NAMALWA (cell line): Measurements from ENCODE around the gene MMRN2.
"Not testable (repeated sequence)": the region's sequence is repeated elsewhere in the genome, so short reads cannot be mapped to it uniquely, and the experiment has no call there.

Experiments
- DNase-seq: peaks from one replicate; pipeline ENCODE4 v3.0.0-alpha.2; 2015; ENCODE audit warnings: low spot score

MMRN2 gene

DNA sequence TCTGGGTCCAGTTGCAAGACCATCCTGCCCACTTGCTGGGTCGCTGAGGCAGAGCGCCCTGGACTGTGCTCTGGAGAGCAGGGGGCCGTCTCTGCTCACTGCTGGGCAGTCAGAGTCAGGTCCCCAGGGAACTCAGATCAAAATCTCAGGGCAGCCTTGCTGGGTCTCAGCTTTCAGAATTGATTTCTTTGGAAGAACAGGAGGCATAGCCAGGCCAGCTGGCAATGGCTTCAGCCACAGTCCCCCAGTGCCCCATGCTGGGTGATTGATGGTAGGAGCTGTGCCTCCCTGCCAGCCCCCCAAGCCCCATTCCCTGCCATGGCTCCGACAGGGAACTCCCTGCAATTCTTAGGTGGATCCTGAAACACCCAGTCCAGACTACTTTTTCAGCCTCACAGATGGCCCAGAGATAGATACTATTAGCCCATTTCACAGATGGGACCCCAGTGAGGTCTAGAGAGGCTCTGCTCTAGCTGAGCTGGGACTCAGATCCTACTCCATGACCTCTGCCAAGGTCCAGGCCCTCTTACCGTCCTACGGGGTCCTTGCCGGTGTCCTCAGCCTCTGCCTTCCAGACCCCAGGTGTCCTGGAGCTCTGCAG is 467 bp downstream of the MMRN2 start:
- no peak for DNase-seq

DNA sequence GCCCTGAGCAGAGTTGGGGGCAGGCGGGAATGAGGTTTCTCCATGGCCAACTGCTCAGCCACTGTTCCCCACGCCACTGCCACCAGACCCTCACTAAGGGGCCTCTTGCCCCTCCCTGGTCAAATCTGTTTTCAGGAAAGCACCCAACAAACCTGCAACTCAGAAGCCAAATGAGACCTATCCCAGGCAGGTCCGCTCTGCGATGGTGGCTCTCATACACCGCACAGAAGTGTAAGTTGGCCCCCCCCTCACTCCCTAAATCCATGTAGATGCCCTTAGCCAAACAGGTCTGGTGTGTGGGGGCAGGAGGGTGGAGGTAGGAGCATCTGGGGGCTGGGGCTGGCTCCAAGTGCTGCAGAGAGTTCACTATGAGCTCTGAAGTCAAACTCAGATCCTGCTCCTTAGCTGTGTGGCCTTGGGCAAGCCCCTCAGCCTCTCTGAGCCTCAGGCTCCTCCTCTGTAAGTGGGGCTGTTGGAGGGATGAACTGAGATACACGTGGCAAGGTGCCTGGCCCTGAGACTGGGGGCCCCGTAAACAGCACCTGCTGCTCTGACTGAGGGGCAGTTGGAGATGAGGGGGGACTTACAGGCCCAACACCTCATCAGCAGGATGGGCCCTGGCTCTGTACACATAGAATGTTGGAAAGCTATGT is 1.1 kb downstream of the MMRN2 start:
- DNase-seq: no peak

DNA sequence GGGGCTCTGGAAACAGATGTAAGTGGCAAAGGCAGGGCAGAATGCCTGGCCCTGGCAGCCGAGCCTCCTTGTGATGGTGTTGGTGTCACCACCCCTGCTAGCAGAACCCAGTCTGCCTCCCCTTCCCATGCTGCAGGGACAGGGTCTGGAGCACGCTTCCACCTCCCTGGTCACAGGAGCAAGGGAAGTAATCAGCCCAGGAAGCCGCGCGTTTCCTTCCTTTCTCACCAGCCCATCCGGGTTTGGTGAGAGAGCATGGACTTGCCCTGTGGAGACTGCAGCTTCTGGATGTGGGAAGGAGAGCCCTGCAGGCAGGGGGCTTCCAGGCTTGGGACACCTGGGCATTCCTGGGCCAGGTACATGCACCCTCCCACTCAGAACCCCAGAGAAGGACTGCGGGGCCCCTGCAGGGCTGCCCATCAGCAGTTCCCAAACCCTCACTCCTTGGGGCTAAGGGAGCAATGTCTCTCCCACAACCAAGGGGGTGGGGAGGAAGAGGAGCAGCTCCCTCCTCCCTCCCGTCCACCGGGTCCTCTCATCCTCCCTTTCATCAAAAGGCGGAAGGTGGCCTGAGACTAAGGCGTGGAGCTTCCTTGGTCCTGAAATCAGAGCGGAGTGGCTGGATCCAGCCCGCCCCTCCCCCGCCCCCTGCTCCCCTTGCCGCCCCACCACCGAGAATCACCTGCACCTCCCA is 1.8 kb downstream of the MMRN2 start:
- DNase-seq: no peak

DNA sequence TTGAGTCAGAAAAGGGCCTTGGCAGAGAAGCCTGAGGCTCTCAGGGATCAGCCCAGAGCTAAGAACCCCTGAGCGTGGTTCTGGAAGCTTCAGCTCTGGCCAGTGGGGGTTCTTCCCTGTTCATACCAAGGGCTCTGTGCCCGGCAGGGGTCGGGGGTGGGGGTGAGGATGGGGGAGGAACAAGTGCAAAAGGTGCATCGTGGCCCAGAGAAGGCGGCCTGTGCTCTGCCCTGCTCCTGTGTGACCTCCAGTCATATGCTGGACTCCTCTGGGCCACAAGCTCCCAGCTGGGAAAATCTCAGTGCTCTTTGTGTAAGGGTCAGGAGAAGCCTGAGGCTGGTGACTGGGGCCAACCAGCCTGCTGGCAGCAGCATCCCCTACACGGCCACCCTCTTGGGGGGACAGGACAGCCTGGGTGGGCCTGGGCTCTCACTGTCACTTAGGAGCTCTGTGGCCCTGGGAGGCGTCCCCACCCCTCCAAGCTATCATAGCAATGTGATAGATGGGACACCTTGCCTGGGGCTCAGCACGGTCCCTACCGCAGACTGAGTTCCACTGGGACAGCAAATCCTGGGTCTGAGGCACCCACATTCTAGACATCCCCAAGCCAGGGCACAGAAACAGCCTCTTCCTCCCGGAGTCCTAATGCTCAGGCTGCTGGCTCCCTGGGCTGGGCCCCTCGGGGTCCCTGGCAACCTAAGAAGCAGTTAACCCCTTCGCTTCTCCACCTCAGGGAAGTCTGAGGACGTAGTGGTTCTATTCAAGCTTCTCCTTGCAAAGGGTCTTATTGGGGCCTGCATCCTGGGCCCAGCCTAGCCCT is 2.5 kb downstream of the MMRN2 start:
- no peak for DNase-seq

DNA sequence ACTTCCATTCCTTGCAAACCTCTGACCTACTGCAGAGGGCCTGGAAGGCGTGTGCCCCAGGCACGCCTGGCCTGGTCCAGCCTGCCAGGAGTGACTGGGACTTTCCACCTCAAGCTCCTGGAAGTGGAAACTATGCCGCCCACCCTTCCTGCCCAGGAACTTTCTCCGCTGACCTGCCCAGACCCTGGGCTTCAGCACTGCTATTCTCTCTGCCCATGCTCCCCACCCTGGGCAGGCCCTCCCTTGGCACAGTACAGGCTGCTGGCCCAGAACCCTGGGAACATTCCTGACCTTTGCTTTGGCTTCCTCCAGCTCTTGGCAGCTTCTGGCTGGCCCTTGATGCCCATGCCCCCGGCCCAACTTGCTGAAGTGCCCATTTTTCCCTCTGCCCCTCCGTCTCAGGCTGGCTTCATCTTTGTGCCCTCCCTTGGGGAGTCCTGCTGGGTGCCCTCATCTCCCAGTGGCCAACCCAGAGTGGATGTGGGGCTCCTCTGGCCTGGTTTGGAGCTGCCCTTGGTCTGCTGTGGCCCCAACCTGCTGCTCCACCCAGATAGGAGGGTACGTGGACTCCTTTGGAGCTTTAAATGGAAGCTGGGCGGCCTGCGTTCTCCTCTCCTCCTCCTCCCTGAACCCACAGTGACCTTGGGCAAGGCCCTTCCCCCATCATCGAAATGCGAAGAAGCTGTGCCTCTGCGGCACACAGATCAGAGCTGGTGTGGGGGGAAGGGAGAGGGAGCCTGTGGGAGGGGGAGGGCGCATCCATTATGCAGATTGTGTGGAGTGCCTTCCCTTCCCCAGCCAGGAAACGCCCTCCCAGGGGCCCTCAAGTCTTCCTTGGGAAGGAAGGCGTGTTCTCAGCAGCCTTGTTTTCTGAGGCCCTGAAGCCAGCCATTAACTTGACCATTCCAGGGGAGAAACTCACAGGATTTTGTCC is 3.4 kb downstream of the MMRN2 start:
- DNase-seq: no peak

DNA sequence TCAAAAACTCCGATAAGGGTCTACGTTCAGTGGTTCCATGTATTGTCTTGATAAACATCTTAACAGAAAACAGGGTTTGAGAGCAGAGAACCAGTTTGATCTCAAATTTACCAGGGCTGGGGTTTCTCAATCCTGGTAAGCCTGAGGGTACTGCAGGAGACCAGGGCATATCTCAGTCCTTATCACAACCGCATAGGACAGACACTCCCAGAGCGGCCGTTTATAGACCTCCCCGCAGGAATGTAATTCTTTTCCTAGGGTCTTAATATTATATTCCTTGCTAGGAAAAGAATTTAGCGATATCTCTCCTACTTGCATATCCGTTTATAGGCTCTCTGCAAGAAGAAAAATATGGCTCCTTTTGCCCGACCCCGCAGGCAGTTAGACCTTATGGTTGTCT is 4.7 kb downstream of the MMRN2 start:
- not testable (repeated sequence) for DNase-seq

DNA sequence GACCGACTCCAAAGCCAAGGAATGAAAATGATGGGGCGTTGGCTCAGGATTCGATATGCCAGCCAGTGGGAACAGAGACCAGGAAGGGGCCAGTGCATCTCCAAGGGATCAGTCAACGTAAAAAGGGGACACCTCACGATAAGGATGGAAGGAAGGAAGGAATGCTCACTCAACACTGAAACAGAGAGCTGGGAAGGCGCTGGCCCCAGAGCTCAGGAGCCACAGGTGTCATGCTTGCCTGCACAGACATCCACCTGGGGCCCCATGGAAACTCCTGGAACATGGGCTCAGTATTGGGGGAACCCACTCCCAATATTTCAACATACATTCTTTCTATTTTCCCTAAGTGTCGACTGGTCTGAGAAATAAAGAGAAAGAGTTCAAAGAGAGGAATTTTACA is 5.3 kb downstream of the MMRN2 start:
- no peak for DNase-seq

DNA sequence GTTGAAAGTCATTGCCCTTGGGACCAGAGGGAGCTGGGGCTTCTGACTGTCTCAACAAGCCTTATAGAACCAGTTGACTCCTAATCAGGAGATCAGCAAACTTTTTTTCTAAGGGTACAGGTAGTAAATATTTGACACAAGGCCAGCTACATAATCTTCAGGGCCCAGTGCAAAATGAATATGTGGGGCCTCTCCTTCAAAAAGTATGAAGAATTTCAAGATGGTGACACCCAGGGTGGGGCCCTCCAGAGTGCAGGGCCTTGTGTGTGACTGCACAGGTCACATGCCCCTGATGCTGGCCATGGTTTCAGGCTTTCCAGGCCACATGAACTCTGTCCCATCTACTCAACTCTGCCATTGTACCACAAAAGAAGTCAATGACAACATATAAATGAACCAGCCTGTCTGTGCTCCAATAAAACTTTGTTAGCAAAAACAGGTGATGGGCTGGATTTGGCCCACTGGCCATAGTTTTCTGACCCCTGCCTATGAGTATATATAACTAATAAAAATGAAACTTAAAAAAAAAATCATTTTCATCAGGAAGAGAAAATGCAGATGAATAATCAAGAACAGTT is 6.1 kb downstream of the MMRN2 start:
- DNase-seq: no peak

DNA sequence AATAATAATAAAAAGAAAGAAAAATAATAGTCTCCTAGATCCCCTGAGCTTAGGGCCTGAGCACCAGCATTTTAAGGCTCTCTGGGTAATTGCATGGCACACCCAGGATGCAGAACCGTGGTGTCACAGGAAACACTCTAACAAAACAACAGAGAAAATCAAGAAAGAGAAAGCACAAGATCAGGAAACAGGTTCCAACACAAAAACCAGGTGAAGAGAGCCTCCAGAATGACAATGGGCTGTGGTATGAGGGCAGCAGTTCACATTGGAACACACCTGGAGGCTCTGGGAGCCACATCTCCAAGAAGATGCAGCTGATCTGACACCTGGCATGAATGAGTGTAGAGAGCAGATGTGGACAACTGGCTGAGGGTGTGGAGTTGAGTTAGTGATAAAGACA is 7.1 kb downstream of the MMRN2 start:
- no peak for DNase-seq

DNA sequence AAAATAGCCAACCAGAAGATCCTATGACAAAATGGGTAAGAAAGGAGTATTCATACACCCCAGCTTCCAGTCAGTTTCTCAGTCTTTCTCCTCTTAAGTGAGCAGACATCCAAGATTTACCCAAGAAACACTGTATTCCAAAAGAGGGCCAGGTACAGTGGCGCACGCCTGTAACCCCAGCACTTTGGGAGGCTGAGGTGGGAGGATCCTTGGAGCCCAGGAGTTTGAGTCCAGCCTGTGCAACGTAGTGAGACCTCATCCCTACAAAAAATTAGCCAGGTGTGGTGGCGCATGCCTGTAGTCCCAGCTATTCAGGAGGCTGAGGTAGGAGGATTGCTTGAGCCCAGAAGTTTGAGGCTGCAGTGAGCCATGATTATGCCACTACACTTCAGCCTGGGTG is 9.6 kb downstream of the MMRN2 start:
- not testable (repeated sequence) for DNase-seq

DNA sequence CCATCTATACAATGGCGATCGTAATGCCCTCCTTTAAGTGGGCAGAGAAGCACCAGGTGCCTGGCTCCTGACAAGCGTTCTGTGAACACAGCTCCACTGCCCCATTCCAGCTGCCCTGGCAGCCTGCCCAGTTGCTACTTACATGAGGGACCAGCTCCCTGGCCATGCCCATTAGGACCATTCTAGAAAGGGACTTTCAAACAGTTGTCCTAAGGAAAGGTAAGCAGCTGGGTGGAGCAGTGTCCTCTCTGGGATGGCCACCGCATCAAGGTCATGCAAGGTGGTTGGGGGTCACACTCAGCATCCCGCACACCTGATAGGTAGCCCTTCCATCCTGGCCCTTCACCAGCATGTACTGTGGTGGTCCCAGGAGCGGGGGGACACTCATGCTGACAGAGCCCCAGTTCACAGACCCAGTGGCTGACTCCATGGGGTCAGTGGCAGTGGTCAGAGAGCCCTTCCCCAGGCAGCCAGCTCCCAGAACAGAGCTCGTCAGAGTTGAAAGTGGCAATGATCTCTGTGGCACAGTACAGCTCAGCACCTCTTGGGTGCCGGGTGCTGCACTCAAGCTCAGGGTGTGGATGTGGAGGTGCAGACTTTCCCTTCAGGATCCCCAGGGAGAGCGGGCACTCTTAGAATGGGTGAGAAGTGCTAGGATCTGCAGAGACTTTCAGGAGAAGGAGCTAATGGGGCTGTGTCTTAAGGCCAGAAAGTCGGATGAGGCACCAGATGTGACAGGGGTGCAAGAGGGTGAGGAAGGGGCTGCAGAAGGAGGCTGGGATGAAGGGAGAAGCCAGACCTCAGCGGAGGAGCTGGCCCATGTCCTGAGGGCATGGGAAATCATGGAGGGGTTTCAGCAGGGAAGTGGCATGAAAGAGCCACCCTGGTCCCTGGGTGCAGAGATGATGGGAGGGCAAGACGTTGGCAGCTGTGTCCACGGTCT is 10.9 kb downstream of the MMRN2 start:
- no peak for DNase-seq

DNA sequence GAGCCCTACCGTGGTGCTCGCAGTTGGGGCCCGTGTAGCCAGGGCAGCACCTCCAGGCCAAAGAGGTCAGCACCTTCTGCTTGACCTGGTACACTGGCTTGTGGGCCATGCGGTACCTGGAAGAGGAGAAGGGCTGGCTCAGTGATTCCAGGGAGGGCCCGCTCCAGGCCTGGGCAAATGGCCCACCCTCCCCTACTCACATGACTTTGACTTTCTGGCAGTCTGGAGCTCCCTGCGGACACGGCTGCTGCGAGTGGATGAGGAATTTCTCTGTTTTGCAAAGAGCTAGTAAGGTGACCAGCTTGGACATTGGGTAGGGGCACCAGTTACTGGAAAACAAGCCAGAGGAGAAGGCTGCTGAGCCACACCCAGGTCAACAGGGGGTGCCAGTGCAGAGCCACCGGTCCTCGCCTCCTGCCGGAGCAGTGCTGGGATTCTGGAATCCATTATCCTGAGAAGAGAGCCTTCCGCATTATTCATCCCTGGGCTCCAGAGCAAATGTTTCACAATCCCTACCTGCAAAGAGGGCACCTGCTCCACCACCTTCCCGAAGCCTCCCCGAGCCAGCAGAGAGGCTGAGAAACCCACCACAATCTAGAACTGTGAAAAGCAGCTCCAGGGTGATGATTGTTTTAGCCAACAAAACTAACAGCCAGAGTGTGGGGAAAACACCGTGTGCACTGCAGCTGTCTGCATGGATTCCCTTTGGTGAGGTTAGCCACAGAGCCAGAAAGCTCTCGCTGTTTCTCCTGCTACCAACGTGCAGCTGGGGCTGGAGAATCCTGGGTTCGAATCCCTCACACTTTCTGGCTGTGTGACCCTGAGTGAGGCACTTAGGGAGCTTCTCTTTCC is 11.8 kb downstream of the MMRN2 start:
- no peak for DNase-seq

DNA sequence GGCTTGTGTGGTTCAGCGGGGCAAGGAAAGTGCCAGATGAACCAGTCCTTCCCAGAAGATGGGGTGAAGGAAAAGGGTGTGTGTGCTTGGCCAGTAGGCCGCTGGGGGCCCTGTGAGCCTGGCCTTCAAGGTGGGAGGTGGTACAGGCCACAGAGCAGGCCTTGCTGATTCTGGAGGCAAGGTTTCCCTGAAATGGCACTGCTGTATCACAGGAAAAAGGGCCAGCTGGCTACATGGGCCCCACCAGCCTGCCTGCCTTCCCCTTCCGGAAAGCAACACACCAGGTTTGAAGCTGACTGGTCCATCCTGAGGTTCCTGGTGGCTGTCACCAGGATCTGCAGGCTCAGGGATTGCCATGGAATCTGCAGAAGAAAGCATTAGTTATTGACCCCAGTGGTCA is 12.5 kb downstream of the MMRN2 start:
- DNase-seq: no peak

DNA sequence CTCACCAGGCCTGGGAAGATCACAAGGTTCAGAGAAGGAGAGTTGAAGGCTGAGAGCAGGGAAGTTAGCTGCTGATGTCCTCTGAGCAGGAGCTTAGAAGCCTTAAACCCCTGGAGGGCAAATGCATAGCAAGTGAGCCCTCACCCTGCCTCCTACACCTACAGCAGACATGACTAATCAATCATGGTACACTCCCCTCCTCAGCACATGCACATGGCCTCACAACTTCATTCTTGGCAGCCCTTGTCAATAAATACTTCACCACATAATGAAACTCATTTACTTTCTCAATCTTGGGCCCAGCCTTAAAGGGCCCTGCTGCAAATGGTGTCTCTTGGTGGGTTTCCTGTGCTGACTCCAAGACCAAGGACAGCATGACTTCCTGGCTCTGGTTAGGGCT is 12.9 kb downstream of the MMRN2 start:
- DNase-seq: no peak

DNA sequence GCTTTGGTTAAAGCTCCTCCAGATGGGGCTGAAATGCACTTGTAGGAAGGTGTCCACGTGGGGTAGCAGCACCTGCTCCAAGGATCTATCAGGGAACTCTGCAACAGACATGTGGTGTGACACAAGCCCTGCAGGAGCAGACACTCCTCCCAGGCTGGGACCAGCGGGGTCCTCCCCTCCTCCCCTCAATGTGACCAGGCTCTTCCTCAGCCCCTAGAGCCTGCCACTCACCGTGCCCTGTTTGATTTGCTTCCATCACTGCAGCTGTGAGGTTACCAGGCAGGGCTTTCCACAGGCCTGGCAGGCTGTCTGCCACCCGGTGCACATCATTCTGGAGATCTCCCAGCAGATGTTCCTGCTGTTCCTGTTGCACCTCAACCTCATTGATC is 13.4 kb downstream of the MMRN2 start:
- DNase-seq: no peak

DNA sequence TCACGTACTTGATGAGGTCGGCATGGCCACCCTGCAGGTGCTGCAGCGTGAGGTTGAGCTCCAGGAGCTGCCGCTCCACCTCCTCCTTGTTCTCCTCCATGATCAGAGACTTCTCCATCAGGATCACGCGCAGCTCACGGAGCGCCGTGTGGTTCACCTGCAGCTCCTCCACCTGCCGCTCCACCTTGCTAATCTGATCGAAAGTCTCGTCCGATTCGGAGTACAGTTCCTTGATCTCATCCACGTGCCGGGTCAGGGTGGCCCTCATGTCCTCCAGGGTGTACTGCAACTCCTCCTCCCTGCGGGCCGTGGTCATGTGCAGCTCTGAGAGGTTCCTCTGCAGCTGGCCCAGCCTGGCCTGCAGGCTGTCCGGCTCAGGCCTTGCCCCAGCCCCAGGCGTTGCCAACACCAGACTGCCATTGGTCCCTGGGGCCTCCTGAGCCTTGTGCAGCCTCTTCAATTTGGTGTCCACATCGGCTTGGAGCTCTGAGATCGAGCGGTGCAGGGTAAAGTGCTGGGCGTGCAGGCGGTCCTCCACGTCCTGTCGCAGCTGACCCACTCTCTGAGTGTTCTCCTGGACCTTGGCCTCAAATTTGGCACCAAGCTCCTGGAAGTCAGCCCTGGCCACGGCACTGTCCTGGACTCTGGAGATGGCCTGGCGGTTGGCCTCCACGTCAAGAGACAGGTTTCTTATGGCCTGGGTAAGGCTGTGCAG is 13.9 kb downstream of the MMRN2 start:
- no peak for DNase-seq

DNA sequence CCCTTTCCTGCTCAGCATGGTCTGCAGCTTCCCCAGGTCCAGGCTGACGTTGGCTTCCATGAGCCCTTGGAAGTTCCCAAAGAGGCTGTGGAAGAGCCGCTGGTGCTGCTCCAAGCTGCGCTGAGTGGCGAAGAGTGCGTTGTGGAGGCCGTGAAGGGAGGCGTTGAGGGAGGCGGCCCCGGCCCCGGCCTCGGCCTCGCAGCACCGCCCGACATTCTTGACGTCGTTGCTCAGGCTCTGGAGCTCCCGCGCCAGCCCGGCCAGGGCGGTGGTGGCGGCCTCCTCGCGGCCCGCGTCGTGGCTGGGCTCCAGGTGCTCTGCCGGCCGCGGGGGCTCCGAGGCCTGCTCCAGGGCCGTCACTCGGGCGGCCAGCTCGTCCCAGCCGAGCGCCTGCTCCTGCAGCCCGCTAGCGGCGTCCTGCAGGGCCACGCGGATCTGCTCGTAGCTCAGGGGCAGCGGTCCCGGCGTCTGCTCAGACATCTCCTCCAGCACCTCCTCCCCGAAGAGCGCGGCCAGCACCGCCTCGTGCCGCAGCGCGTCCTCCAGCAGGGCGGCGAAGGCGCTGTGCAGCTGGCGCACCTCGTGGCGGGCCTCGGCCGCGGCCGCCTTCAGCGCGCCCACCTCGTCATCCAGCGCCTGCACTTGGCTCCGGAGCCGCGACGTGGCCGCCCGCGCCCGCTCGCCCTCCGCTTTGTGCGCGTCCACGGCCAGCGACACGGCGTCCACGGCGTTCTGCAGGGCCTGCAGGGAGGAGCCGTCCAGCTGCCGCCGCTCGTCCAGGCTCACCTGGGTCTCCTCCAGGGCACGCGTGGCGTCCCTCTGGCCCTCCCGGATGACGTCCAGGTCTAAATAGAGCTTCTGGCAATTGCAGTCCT is 14.7 kb downstream of the MMRN2 start:
- no peak for DNase-seq
